Hippocampal formation (tissue), 2 donors: ENCODE results near the gene PLD5.
"Not testable (repeated sequence)": the region's sequence is repeated elsewhere in the genome, so short reads cannot be mapped to it uniquely, and the experiment has no call there.

Experiments
- DNase-seq, 2 donors: peaks; one replicate each; lab custom pipeline; 2025; lab: John Stamatoyannopoulos, UW

The PLD5 gene

GRCh38 chr1:242212401-242212800 lies 312.1 kb downstream of the PLD5 start:
- DNase-seq: no peak

- no peak for DNase-seq
Measured at GRCh38 chr1:242211254-242212022, 313.1 kb downstream of the PLD5 start.

- not testable (repeated sequence) for DNase-seq
Measured at GRCh38 chr1:242210316-242210715, 314.2 kb downstream of the PLD5 start.

- no peak for DNase-seq
Measured at GRCh38 chr1:242209063-242209462, 315.4 kb downstream of the PLD5 start.

- no peak for DNase-seq
Measured at GRCh38 chr1:242208021-242208420, 316.5 kb downstream of the PLD5 start.

- no peak for DNase-seq
Measured at GRCh38 chr1:242206994-242207393, 317.5 kb downstream of the PLD5 start.

- DNase-seq: peak; percentile 36 to 47
Measured at GRCh38 chr1:242205622-242206489, 318.6 kb downstream of the PLD5 start.

GRCh38 chr1:242203262-242203661 lies 321.2 kb downstream of the PLD5 start:
- no peak for DNase-seq

- DNase-seq: no peak
Measured at GRCh38 chr1:242201090-242201489, 323.4 kb downstream of the PLD5 start.

- no peak for DNase-seq
Measured at GRCh38 chr1:242199776-242200458, 324.6 kb downstream of the PLD5 start.

GRCh38 chr1:242197907-242198820 lies 326.3 kb downstream of the PLD5 start:
- DNase-seq: no peak

GRCh38 chr1:242196914-242197313 lies 327.6 kb downstream of the PLD5 start:
- no peak for DNase-seq

GRCh38 chr1:242196101-242196500 lies 328.4 kb downstream of the PLD5 start:
- no peak for DNase-seq

- no peak for DNase-seq
Measured at GRCh38 chr1:242189591-242189990, 334.9 kb downstream of the PLD5 start.

- no peak for DNase-seq
Measured at GRCh38 chr1:242187816-242188215, 336.7 kb downstream of the PLD5 start.

- DNase-seq: no peak
Measured at GRCh38 chr1:242187171-242187570, 337.3 kb downstream of the PLD5 start.

GRCh38 chr1:242185731-242186130 lies 338.8 kb downstream of the PLD5 start:
- DNase-seq: no peak

GRCh38 chr1:242184955-242185354 lies 339.5 kb downstream of the PLD5 start:
- peak in 1 of 2 donors; percentile 39 for DNase-seq

- DNase-seq: not testable (repeated sequence)
Measured at GRCh38 chr1:242179767-242180166, 344.7 kb downstream of the PLD5 start.

- DNase-seq: peak; percentile 41 to 88
Measured at GRCh38 chr1:242178924-242179708, 345.4 kb downstream of the PLD5 start.

- no peak for DNase-seq
Measured at GRCh38 chr1:242178436-242178835, 346.1 kb downstream of the PLD5 start.
